Psoas muscle (tissue), 8 donors: ENCODE data around the gene ZNF385C. TPM values are rescaled to one million over a fixed set of nuclear protein-coding genes. Genes with fewer than 3 reads are reported as not detected.
A peak's percentile ranks its signal among the peaks of the same experiment; 100 is the strongest.

Source experiments
- ATAC-seq, 4 donors: fragments of 200-7000 bp; cut with Tn5 transposase; one replicate each; pipeline ENCODE4 v1.9.1; 2020; ENCODE audit warnings: moderate library complexity in 3 of 4, mild to moderate bottlenecking in 2 of 4
- DNase-seq, 2 donors: peaks; one replicate each; pipeline ENCODE4 v3.0.0-alpha.2; 2020
- H3K27ac ChIP-seq: fragments of 200-600 bp; one replicate; pipeline ENCODE4 v1.8.0; 2022
- H3K27me3 ChIP-seq, 3 donors: fragments of 200-600 bp in 1 of 3; one replicate each; pipeline versions ENCODE4 v1.6.1 to v1.8.0; 2013 to 2022; ENCODE audit warnings: low read length in 2 of 3, mild to moderate bottlenecking in 2 of 3, moderate library complexity in 1 of 3; ENCODE audit not compliant: insufficient read depth in 3 of 3
- H3K36me3 ChIP-seq, 2 donors: fragments of 200-600 bp in 1 of 2; one replicate each; pipeline versions ENCODE4 v1.6.1 to v1.8.0; 2013 to 2022; ENCODE audit warnings: low read depth in 1 of 2, mild to moderate bottlenecking in 1 of 2, moderate library complexity in 1 of 2; ENCODE audit not compliant: insufficient read depth in 1 of 2
- H3K4me1 ChIP-seq: fragments of 200-600 bp; one replicate; pipeline ENCODE4 v1.8.0; 2022
- H3K4me3 ChIP-seq: fragments of 200-600 bp; one replicate; pipeline ENCODE4 v1.8.0; 2022; ENCODE audit warnings: mild to moderate bottlenecking
- H3K9me3 ChIP-seq: fragments of 200-600 bp; one replicate; pipeline ENCODE4 v1.8.0; 2022
- CTCF ChIP-seq: fragments of 200-600 bp; IDR thresholded peaks from one replicate; pipeline ENCODE4 v1.8.0; 2022; ENCODE audit warnings: antibody characterized with exemption
- WGBS, 3 donors: extraction: QIAGEN DNeasy Blood & Tissue Kit; methylation state at CpG; one replicate each; pipeline versions ENCODE4 v1.1.6 to v1.1.7; 2013; 5-methylcytosine and 5-hydroxymethylcytosine counted together
- intact Hi-C, 2 donors: fragments of 100-400 bp; cut with DNase I; formaldehyde crosslinking; loops; one replicate each; pipeline versions ENCODE4 v1.11.0 to v1.14.2; 2022
- polyA plus RNA-seq, 3 donors: library from polyadenylated mRNA; stranded (reverse); fragments of 200-250 nt; gene quantifications; one replicate each; pipeline ENCODE4 v1.2.3, GENCODE V29; 2013
- total RNA-seq, 4 donors: library from RNA; stranded (reverse); fragmentation: NEBNext Ultra II Directional in 2 of 4; extraction: Animal tissue kit (Norgen Biotek cat#: 25700) in 2 of 4; gene quantifications; one replicate each; pipeline versions ENCODE4 v1.2.1 to v1.2.4, GENCODE V29; 2021 to 2023
- donor health status: healthy with polysubstance abuse.
- donor health status: DM: no; HTN: no; CAD: no; lungs with moderate emphysema.
- donor health status: Bipolar disorder and iron deficiency.
- donor health status: healthy.
- donor health status: DM: yes; HTN: yes; CAD: no.
- donor health status: DM: no; HTN: no; CAD: no.
- donor health status: DM: no; HTN: no; CAD: no.
- donor health status: DM: yes; HTN: yes; CAD: no.

Gene ZNF385C
- total and polyA plus RNA-seq, 7 donors, result 0.22 to 9.2 (median 0.50) TPM

- peak overlapping the region; percentile 14 for H3K27ac ChIP-seq
- DNase-seq, result no peak
- no peaks in the 10 kb centered on the region for H3K9me3 ChIP-seq
- TF ChIP-seq CTCF, result no peak
- WGBS, 3 donors, result 79 to 87% (median 85%) methylated on average over 3 of the region's 3 CpGs
- no peak overlapping the region for H3K4me3 ChIP-seq
- peaks cover 43% of the 10 kb centered on the region for H3K4me1 ChIP-seq
- intact Hi-C loops, result no loop called here
- peak; percentile 42 to 66 (median 56) for ATAC-seq
- peaks cover 5 to 76% of the 10 kb centered on the region in 2 donors for H3K36me3 ChIP-seq
- no peaks in the 10 kb centered on the region for H3K27me3 ChIP-seq
Measured at GRCh38 chr17:42000413-42001133, 97.7 kb downstream of the ZNF385C start.

- H3K4me3 ChIP-seq, result no peak overlapping the region
- TF ChIP-seq CTCF, result no peak
- peaks cover 9 to 97% of the 10 kb centered on the region in 2 donors for H3K36me3 ChIP-seq
- no peaks in the 10 kb centered on the region for H3K9me3 ChIP-seq
- peaks cover 24% of the 10 kb centered on the region for H3K4me1 ChIP-seq
- WGBS, 3 donors, result 27 to 40% (median 28%) methylated on average over 2 of the region's 2 CpGs
- intact Hi-C loops, result no loop called here
- no peak for DNase-seq
- no peak overlapping the region for H3K27ac ChIP-seq
- ATAC-seq, result no peak
- no peaks in the 10 kb centered on the region for H3K27me3 ChIP-seq
Measured at GRCh38 chr17:41998497-41998896, 99.8 kb downstream of the ZNF385C start.

- ATAC-seq (no peak), DNase-seq (no peak)
- Histone ChIP-seq H3K9me3 (no peaks in the 10 kb centered on the region), H3K4me1 (peaks cover 14% of the 10 kb centered on the region), H3K4me3 (no peak overlapping the region), H3K27me3 (no peaks in the 10 kb centered on the region), H3K36me3 (peaks cover 7 to 98% of the 10 kb centered on the region in 2 donors), H3K27ac (no peak overlapping the region)
- no peak for TF ChIP-seq CTCF
- WGBS, 3 donors, result 94 to 96% (median 94%) methylated on average over 2 of the region's 2 CpGs
- intact Hi-C loops, result no loop called here
Measured at GRCh38 chr17:41996855-41997164, 101.5 kb downstream of the ZNF385C start.

GRCh38 chr17:41992576-41992975 is 105.7 kb downstream of the ZNF385C start:
- intact Hi-C loops, result no loop called here
- no peaks in the 10 kb centered on the region for H3K27me3 ChIP-seq
- no peak for DNase-seq
- H3K36me3 ChIP-seq, result peaks cover 20 to 100% of the 10 kb centered on the region in 2 donors
- no peaks in the 10 kb centered on the region for H3K9me3 ChIP-seq
- TF ChIP-seq CTCF, result no peak
- ATAC-seq, result peak in 2 of 4 donors; percentile 43 to 59
- H3K4me1 ChIP-seq, result peaks cover 7% of the 10 kb centered on the region
- 23 to 33% (median 23%) methylated on average over 3 of the region's 3 CpGs for whole genome bisulfite sequencing, 3 donors
- peak overlapping the region; percentile 46 for H3K27ac ChIP-seq
- no peak overlapping the region for H3K4me3 ChIP-seq
